Activated naive CD4-positive, alpha-beta T cell treated with anti-CD3 and anti-CD28 coated beads, Interleukin-2, amount 50 U/mL, for 72 hours (primary cell): ENCODE results near the gene FAM78A. TPM values are rescaled to one million over a fixed set of nuclear protein-coding genes. Genes with fewer than 3 reads are reported as not detected.
A peak's percentile ranks its signal among the peaks of the same experiment; 100 is the strongest.

ENCODE experiments used
- ATAC-seq, 2 donors: fragments of 150-1000 bp; cut with Tn5 transposase; 2 replicates each; pipeline ENCODE4 v1.10.0; 2021; ENCODE audit warnings: mild to moderate bottlenecking in 2 of 2, moderate library complexity in 2 of 2
- DNase-seq, 2 donors: peaks; one replicate each; pipeline ENCODE4 v3.0.0; 2021 to 2022; ENCODE audit warnings: low spot score in 2 of 2
- H3K27ac Mint-ChIP-seq, 2 donors: one replicate each; pipeline ENCODE4 v1.8.0; 2022; ENCODE audit warnings: mild to moderate bottlenecking in 2 of 2, mixed read lengths in 2 of 2
- H3K36me3 Mint-ChIP-seq, 2 donors: one replicate each; pipeline ENCODE4 v1.8.0; 2022; ENCODE audit warnings: mixed read lengths in 2 of 2
- H3K9me3 Mint-ChIP-seq, 2 donors: one replicate each; pipeline ENCODE4 v1.8.0; 2022; ENCODE audit warnings: mixed read lengths in 2 of 2
- total RNA-seq, 2 donors: library from RNA; stranded (reverse); gene quantifications; one replicate each; pipeline ENCODE4 v1.2.3, GENCODE V29; 2022

FAM78A gene
- total RNA-seq, 2 donors from 2014 or later: 23.0 to 45.7 TPM

DNA sequence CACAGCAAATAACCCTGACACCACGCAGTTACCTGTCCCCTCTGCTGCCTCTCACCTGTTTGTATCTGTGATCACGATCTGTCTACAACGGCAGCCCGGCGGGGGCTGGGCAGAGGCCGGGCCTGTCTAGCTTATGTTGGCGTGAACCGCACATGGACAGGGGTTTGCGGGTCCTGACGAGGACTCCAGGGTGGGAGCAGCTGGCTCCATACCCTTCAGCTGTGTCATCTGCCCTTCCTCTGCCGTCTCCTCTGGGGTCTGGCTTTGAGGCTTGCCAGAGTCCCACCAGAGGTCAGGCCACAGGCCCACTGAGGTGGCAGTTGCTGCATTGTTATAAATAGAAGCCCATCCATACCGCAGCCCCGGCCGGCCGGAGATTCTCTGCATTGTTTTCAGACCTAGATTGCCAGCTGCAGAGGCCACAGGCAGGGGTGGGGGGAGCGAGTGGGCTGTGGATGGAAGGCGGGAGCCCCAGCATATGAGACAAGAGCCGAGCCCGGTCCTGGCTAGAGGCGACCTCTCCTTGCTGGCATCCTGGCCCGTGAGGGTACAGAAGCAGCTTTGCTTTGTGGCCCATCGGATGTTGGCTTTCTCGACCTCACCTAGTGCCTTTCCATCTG, 37.8 kb downstream of the FAM78A start:
- peak overlapping the region; percentile 88 to 93 for H3K27ac Mint-ChIP-seq
- peaks cover 4 to 10% of the 10 kb centered on the region in 2 donors for H3K36me3 Mint-ChIP-seq
- peaks cover 3 to 5% of the 10 kb centered on the region in 2 donors for H3K9me3 Mint-ChIP-seq
- no peak for DNase-seq
- peak; percentile 9 to 10 for ATAC-seq

DNA sequence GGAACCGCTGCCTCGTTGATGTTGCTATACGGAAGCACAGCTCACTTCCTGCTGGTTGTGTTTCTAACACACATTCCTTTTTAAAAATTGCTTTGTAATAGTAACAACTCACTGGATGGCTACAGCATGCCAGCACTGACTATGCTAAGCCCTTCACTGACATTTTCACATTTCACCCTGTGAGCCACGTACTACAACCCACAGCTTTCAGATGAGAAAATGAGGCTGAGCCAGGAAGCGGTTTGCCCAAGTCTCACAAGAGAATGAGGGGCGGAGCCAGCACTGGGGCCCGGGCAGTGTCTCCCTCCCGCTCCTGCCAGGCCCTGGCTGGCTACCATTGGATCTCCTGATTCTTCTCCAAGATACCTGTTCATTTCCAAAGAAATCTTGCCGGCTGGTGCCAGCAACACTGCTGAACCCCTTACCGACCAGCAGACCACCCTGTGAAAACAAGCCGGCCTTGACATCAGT, 38.3 kb downstream of the FAM78A start:
- ATAC-seq: peak; percentile 95 to 98
- Mint-ChIP-seq H3K9me3 (peaks cover 3% of the 10 kb centered on the region in 2 donors), H3K27ac (peak overlapping the region; percentile 88 to 93), H3K36me3 (peaks cover 4 to 14% of the 10 kb centered on the region in 2 donors)
- DNase-seq: peak; percentile 83 to 88

- peak overlapping the region; percentile 88 to 93 for H3K27ac Mint-ChIP-seq
- ATAC-seq: no peak
- DNase-seq: no peak
- no peaks in the 10 kb centered on the region for H3K9me3 Mint-ChIP-seq
- peaks cover 4 to 16% of the 10 kb centered on the region in 2 donors for H3K36me3 Mint-ChIP-seq
Observed at GRCh38 chr9:131237291-131237690, 39.0 kb downstream of the FAM78A start.

DNA sequence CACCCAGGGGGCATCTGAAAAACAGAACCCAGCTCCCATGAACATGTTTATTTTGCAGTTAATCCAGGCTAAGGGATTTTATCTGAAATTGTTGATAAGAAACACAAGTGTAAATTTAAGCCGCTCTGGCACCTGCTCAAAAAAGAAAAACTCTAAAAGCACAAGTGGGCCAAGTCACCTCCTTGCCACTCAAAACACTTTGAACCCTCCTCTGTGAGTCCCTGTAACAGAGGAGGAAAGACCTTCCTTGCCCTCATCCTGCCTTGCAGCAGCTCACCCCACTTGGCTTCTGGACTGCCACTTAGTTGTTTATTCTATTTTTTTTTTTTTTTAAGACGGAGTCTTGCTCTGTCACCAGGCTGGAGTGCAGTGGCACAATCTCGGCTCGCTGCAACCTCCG, 39.5 kb downstream of the FAM78A start:
- ATAC-seq (no peak), DNase-seq (no peak)
- H3K27ac Mint-ChIP-seq: peak overlapping the region in 1 of 2 donors; percentile 88
- no peaks in the 10 kb centered on the region for H3K9me3 Mint-ChIP-seq
- peaks cover 4 to 20% of the 10 kb centered on the region in 2 donors for H3K36me3 Mint-ChIP-seq

- DNase-seq (no peak), ATAC-seq (no peak)
- no peak overlapping the region for H3K27ac Mint-ChIP-seq
- peaks cover 4 to 20% of the 10 kb centered on the region in 2 donors for H3K36me3 Mint-ChIP-seq
- no peaks in the 10 kb centered on the region for H3K9me3 Mint-ChIP-seq
Observed at GRCh38 chr9:131236161-131236560, 40.1 kb downstream of the FAM78A start.

DNA sequence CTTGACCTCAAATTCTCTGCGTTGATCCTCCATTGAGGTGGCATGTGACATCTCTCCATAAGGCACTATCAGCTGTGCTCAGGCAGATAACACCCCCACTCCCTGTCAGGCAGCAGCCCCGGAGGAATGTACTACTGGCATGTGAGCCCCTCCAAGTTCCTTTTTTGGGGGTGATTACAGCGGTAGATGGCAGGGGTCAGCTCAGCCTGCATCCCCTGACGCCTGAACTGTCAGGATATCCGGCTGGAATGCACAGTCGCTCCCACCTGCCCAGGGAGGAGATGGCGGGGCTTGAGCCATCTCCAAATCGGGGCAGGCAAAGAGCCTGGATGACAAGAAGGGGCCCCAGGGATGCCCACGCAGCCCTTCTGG, 40.8 kb downstream of the FAM78A start:
- no peak for ATAC-seq
- H3K36me3 Mint-ChIP-seq: peaks cover 4 to 20% of the 10 kb centered on the region in 2 donors
- no peaks in the 10 kb centered on the region for H3K9me3 Mint-ChIP-seq
- no peak overlapping the region for H3K27ac Mint-ChIP-seq
- no peak for DNase-seq

GRCh38 chr9:131234799-131235479, 41.4 kb downstream of the FAM78A start:
- Mint-ChIP-seq H3K9me3 (no peaks in the 10 kb centered on the region), H3K27ac (no peak overlapping the region), H3K36me3 (peaks cover 9 to 20% of the 10 kb centered on the region in 2 donors)
- DNase-seq (no peak), ATAC-seq (no peak)

DNA sequence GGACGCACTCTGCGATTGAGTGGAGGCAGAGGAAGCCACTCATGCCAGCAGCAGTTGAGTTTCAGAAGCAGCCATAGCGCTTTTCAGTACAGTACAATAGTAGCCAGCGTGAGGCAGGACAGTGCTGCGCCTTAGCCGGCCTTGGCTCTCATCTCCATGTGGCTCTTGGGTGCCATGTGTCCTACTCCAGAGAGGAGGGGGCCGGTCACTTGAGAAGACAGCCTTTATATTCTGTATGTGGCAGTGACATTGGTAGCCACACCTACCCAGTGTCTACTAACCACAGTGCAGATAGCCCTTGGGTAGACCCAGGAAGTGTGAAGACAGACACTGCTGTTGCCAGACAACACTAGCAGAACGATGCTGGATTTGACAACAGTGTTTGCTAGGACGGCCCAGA, 42.3 kb downstream of the FAM78A start:
- Mint-ChIP-seq H3K36me3 (peaks cover 11 to 20% of the 10 kb centered on the region in 2 donors), H3K9me3 (no peaks in the 10 kb centered on the region), H3K27ac (peak overlapping the region; percentile 4 to 34)
- no peak for DNase-seq
- no peak for ATAC-seq

DNA sequence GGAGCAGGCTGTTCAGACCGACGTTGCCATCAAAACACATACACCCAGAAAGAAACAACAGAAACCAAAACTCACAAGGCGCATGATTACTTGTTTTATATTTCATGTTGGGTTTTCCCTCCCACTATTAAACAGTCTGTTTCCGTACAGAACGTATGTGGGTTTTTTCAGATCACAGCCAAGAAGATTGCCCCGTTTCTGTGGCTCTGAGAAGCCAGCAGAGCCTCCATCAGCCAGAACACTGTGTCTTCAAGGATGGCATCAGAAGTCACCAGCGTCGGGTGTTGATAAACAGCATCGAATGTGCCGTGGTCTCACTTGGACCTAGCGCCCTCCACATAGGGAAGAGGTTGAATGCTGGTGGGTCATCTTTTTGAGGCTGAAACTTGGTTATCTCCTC, 42.8 kb downstream of the FAM78A start:
- H3K27ac Mint-ChIP-seq: peak overlapping the region; percentile 34 to 74
- H3K36me3 Mint-ChIP-seq: peaks cover 11 to 20% of the 10 kb centered on the region in 2 donors
- H3K9me3 Mint-ChIP-seq: no peaks in the 10 kb centered on the region
- ATAC-seq: peak in 1 of 2 donors; percentile 23
- no peak for DNase-seq

DNA sequence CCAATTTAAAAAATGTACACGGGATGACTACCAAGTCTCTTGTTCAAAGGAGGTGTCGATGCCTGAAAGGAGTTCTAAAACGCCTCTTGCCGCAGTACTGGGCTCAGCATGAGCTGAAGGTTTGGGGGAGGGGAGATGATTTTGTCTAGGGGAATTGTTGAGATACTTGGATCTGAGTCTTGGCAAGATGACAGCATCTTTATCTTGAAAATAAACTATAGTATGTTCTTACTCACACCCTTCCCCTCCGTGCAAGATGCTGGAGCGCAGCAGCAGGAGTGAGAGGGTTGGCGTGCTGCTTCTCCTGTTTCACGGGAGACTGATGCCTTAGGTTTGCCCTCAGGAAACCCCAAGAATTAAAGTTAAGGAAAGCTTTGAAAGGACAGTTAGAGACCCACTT, 47.3 kb downstream of the FAM78A start:
- Mint-ChIP-seq H3K27ac (no peak overlapping the region), H3K36me3 (peaks cover 12 to 14% of the 10 kb centered on the region in 2 donors), H3K9me3 (no peaks in the 10 kb centered on the region)
- DNase-seq (no peak), ATAC-seq (no peak)

DNA sequence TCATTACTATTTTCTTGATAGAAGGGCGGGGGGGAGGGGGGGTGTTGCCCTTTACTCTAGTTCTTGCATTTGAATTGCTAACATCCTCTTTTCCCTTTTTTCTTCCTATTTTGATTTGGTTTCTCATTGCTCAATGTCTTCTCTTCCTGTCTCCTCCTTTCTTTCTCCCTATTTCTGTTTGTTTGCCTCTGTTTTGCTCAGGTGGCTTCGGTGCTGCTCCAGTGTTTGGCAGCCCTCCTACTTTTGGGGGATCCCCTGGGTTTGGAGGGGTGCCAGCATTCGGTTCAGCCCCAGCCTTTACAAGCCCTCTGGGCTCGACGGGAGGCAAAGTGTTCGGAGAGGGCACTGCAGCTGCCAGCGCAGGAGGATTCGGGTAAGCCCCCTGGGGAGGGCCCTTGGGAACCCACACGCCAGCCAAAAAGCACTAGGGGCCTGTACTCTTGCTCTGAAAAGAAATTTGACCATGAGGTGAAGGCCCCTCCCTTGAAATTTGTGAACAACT, 48.3 kb downstream of the FAM78A start:
- H3K36me3 Mint-ChIP-seq: peaks cover 6 to 12% of the 10 kb centered on the region in 2 donors
- ATAC-seq: no peak
- DNase-seq: no peak
- H3K9me3 Mint-ChIP-seq: no peaks in the 10 kb centered on the region
- peak overlapping the region in 1 of 2 donors; percentile 45 for H3K27ac Mint-ChIP-seq

DNA sequence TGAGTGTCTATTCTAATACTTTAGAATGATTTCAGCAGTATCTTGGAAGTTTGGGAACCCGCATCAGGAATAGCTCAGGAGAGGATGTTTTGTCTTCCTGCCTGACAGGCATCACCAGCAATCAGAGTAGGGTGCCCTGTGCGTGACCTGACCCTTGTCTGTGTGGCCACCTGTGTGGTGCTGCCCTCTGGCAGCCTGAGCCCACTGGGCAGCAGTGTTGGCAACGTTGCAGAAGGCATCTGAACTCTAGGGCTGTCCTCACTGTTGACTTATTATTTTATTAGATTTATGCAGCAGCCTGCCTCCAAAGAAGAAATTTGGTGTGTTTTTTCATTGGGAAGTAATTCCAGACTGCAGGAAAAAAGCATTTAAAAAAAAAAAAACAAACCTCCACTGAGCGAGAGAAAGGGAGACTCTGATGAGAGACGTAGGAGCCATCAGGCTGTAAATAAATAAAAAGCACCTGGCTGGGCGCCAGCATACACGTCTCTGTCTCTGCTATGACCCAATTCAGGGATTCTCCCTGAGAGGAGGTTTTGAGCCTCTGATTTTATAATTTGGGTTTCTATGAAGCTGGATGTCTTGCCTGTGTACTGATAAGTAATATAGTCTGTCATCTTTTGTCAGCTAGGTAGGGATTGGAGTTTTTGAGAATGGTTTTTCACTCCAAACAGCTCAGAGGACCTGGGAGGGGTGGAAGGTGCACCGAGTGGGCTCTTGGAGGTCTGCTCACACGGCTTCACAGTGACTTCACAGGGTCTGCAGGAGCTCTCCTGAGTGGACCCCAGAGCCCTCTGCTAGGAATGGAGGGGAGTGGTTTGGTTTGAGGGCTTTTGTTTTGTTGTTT, 49.0 kb downstream of the FAM78A start:
- H3K36me3 Mint-ChIP-seq: peaks cover 9 to 12% of the 10 kb centered on the region in 2 donors
- ATAC-seq (no peak), DNase-seq (no peak)
- peak overlapping the region; percentile 48 to 82 for H3K27ac Mint-ChIP-seq
- no peaks in the 10 kb centered on the region for H3K9me3 Mint-ChIP-seq

DNA sequence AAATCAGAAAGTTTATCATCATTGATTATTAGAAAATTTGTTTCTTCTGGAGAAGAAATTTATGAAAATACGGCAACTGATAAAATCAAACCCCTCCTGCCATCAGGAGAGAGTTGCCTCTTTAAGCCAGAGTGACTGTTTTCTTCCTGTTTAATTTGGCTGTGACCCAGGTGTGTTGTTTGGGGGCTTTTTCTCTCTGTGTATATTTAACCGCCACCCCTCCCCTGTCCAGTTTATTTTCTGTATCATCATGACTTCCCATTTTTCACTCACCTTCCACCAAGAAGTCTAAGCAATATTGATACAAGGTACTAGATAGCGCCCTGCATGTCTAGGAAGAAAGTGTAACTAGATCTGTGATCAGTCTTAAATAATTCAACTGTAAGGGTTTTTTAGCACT, 50.1 kb downstream of the FAM78A start:
- H3K9me3 Mint-ChIP-seq: no peaks in the 10 kb centered on the region
- peaks cover 6 to 12% of the 10 kb centered on the region in 2 donors for H3K36me3 Mint-ChIP-seq
- H3K27ac Mint-ChIP-seq: no peak overlapping the region
- DNase-seq (no peak), ATAC-seq (no peak)

DNA sequence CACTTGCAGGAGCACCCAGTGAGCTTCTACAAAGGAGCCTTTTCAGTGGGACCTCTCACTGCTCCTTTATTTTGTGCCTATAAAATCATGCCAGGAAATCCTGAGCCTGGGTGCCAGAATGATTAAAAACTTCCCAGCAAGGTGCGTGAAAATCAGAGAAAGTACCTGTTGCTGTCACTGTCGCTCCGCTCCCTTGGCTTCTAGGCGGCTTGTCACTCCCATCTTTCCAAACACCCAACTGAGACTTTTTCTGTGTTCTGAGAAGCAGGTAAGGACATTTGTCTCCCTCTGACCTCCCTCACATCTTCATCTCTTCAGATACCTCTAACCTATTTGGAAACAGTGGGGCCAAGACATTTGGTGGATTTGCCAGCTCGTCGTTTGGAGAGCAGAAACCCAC, 53.9 kb downstream of the FAM78A start:
- no peak for DNase-seq
- peaks cover 10% of the 10 kb centered on the region in 2 donors for H3K36me3 Mint-ChIP-seq
- no peaks in the 10 kb centered on the region for H3K9me3 Mint-ChIP-seq
- H3K27ac Mint-ChIP-seq: no peak overlapping the region
- no peak for ATAC-seq

DNA sequence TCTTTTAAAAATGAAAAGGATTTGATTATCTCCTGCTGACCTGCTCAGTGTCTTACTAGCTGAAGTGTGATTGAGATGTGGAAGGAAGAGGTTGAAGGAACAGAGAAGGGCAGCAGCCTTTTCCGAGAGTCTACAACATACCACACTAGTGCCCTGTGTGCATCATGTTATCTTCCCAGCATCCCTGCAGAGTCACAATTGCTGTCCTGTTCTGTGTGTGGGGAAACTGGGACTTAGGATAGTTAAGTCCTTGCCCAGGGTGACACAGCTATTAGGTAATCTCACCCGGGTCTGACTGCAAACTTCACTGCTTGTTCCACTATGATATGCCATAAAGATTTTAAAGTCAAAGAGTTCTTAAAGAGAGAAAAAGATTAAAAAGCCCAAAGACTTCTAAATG, 55.8 kb downstream of the FAM78A start:
- DNase-seq (no peak), ATAC-seq (no peak)
- Mint-ChIP-seq H3K27ac (no peak overlapping the region), H3K36me3 (peaks cover 7 to 10% of the 10 kb centered on the region in 2 donors), H3K9me3 (no peaks in the 10 kb centered on the region)

GRCh38 chr9:131218370-131218769, 57.9 kb downstream of the FAM78A start:
- ATAC-seq: no peak
- peak overlapping the region; percentile 36 to 83 for H3K27ac Mint-ChIP-seq
- H3K9me3 Mint-ChIP-seq: no peaks in the 10 kb centered on the region
- DNase-seq: no peak
- H3K36me3 Mint-ChIP-seq: peaks cover 6 to 10% of the 10 kb centered on the region in 2 donors
